Effector CD8-positive, alpha-beta T cell (primary cell): ENCODE measurements around the gene PARD3B.

ENCODE experiments used
- DNase-seq: peaks from one replicate; lab custom pipeline; 2025; lab: John Stamatoyannopoulos, UW

Gene PARD3B

GRCh38 chr2:205390866-205391265, 845.6 kb downstream of the PARD3B start:
- DNase-seq = no peak

GRCh38 chr2:205401511-205401910, 856.2 kb downstream of the PARD3B start:
- no peak for DNase-seq

DNA sequence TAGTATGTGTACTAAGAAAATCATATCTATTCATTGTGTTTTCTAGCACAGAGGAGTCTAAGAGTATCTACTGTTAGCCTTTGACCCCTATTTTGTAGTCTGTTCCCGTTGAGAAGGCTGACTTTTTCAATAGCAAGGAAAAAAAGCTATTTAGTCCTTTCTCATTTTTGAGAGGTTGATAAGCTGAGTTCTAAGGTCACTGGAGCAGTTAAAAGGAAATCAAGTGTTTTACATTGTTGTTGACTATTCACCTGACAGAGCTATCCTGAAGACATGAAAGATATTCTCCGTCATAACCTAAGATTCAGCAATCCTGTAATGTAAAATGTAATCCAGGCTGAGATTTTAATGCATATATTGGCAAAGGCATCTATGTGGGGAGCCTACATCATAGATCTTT, 856.7 kb downstream of the PARD3B start:
- no peak for DNase-seq

DNA sequence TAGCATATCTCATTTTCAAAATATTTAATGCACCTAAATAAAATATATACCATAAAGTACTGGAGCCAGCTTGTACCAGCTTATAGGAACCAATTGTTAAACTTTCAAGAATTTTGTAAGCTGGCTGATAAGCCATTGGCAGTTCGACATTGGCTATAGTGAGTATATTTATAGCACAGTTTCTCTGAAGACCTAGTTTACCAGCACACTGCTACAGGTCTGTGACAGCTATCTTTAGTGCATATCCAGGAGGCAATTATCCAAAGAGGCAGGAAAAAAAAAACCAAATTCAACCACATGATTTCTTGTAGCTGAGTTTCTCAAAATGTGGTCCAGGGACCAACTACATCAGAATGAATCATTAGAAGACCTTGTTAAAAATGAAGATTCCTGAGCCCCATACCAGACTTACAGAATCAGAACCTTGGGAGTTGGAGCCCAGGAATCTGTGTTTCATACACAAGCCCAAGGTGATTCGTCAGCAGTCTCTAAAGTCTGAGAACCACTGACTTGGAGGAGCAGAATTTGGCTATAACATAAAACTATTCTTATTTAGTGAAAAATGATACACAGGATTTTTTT, 858.1 kb downstream of the PARD3B start:
- no peak for DNase-seq

DNA sequence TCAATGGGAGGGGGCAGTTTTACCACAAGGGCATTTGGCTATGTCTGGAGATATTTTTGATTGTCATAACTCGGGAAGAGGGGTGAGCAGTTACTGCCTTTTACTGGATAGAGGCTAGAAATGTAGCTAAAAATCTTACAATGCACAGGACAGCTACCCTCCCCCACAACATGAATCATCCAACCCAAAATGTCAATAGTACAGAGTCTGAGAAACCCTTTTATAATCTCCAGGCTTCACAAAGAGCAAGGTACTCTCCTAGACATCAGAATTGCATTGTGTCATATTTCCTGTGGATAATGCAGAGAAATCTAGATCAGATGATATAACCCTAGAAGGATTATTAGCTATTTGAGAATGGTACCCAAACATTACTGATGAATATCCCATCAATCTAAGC, 859.9 kb downstream of the PARD3B start:
- DNase-seq = no peak

- DNase-seq = no peak
These were observed 860.5 kb downstream of the PARD3B start for GRCh38 chr2:205405752-205406151.

DNA sequence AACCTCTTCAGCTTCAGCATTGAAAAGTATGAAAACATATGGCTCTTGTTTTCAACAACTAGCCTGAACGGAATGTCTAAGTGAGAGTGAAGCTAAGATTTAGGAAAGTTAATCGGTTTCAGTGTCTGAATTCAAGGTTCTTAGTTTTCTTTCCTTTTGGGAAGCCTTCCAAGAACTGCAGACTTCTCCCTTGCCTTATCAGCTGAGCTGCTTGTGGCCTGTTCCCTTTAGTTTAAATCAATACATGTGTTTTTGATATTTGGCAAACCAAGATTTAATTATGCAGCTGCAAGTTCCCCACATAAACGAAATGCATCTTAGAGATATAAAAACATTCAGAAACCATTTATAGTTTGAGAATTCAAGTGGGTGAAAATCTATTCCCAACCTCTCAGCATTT, 862.7 kb downstream of the PARD3B start:
- DNase-seq = no peak

GRCh38 chr2:205408696-205409095, 863.4 kb downstream of the PARD3B start:
- DNase-seq = no peak

DNA sequence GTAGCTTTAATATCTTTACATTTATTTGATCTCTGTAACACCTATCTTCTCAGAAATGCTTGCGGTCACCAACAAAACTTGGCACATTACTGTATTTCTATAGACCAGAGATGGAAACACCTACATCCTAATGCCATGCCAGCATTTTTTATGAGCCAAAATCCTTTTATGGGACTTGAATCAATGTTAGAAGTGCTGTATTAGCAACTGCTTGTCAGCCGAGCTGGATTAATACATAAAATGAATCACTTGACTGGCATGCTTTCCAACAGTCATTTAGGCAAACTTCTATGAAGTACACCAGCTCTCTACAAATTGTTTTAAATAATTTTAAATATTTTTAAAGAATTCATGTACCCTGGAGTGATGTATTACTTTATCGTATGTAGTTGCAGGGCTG, 864.1 kb downstream of the PARD3B start:
- no peak for DNase-seq

DNA sequence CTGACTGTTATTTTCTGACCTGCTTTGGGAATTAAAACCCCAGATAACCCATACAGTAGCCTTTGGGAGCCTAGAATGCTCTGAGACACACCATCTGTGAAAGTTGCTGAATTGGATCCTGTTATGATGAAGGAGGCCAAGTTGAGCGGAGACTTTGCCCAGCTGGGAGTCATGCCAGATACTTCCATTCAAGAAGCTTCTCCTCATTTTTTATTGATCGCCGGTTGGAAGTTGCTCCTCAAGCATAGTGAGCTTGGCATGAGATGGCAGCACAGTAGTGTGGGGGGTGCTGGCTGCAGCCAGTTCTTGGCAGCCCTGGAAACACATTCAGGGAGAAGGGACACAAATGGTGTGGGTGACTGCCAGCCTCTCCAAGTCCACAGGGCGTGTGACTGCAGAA, 866.3 kb downstream of the PARD3B start:
- DNase-seq = no peak

- no peak for DNase-seq
These were observed 879.1 kb downstream of the PARD3B start for GRCh38 chr2:205424326-205424725.

DNA sequence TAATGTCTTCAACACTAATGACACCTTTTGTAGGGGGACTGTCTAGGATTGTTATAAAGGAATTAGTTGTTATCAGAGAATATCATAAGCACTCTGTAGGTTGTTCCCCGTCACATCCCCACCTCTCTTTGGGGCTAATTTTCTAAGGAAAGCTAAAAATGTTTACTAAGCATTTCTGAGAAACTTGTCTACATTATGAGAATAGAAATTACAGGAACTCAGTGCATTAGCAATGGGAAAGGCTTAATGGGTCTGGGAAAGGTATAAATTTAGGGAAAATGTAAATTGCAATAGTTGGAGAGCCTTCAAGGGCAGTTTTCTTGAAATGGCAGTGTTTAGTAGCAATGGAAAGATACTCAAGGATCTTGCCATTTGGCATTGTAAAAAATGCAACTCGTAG, 879.8 kb downstream of the PARD3B start:
- no peak for DNase-seq

- DNase-seq = no peak
These were observed 881.8 kb downstream of the PARD3B start for GRCh38 chr2:205427112-205427511.

- no peak for DNase-seq
These were observed 883.5 kb downstream of the PARD3B start for GRCh38 chr2:205428811-205429210.

- no peak for DNase-seq
These were observed 890.7 kb downstream of the PARD3B start for GRCh38 chr2:205435970-205436369.

GRCh38 chr2:205438241-205438640, 893.0 kb downstream of the PARD3B start:
- DNase-seq = no peak

DNA sequence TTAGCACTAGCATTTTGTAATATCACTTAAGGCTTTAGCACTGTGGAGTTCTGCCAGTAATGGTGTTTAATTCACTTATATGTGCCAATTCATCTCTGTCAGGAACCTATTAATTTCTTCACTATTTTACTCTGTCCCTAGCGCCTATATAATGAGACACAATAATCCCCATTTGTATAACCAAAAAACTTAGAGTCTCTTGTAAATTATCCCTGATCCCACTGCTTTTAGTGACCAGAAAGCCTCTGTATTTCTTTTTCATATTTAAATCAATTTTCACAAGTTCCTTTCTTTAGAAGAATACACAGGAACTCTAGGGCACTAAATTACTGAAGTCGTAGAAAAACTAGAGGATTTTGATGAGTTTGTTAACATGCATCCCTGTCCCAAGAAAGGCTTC, 894.3 kb downstream of the PARD3B start:
- DNase-seq = no peak

DNA sequence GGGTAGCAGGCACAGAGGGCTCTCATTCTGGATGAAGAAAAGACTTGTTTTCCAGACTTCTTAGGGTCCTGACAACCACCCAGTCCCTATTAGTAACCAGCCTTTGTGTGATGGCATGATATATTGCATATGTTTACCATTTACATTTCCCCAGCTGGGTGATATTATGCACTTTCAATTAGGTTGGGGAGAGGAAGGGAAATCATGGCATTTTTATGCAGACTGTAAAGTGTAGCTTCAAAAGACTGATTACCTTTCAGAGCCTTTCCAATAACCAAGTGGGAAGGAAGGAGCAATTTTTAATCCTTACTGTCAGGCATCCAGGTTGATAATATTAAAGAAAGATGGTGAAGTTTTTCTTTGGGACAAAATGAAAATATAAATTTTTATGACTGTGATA, 896.2 kb downstream of the PARD3B start:
- DNase-seq = no peak

DNA sequence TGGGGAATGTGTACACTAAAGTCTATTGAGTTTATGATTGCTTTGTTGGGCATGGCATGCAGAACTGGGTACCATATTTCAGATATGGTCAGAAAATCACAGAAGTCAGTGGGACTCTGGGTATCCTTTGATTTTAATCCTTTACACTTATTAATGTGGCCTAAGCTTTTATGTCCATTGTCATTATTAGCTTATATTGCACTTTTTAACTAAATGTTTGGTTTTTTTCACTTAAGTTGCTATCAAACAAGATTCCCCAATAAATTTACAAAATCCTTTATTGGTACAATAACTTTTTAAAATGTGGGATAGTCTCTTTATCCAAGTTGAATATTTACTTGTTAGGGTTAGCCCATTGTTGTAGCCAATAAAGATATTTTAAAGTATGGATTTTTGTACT, 902.9 kb downstream of the PARD3B start:
- no peak for DNase-seq

DNA sequence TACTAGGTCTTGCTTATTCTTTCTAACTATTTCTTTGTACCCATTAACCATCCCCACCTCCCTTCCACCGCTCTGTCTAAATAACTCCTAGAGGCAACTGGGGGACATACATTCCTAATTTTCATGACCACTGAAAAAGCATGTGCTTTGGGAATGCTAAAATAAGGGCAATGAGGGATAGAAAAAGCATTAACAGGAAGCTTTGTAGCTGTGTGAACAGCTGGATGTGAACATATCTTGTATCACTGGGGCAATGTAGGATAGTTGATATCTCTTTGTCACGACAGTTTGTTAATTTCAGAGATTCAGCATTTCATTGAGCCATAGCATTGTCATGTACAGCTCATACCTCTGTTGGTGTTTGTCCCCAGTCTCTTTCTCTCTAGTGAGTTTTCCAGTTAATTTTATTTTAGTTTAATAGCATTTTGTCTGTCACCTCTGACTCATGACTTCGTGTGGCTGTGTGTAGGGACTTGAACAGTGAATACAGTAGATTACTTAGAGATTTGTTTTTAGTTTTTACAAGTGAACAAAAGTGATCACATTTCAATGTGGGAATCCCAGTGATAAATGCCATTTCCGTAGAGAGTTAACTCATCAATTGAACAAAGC, 906.7 kb downstream of the PARD3B start:
- no peak for DNase-seq

DNA sequence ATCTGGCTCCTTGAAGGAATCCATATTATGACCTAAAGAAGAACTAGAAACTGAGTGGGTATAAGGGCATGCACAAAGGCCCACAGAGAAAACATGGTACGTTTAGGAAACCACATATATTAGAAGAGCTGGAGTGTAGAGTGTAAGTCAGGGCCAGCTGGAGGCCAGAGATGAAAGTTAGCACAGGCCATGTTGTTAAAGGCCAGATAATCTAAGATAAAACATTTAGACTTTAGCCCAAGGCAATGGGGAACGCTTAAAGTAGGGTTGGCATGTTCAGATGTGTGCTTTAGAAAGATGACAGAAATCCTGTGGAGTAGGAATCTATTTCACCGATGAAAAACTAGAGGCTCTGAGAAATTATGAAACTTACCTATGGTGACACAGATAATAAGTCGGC, 907.9 kb downstream of the PARD3B start:
- no peak for DNase-seq

DNA sequence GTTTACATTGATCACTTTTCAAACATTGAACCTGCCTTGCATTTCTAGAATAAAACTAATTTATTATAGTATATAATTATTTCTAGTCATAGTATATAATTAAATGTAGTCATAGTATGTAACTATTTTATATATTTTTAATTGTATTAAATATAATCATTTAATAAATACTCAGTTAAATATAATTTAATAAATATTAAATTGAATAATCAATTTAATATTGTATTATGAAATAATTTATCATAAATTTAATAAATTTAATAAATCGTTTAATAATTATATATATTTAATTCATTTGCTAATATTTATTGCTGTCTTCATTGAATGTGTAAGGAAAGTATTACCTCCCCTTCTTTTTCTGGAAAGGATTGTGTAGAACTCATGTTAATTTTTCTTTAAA, 911.4 kb downstream of the PARD3B start:
- no peak for DNase-seq

- no peak for DNase-seq
These were observed 914.9 kb downstream of the PARD3B start for GRCh38 chr2:205460217-205460616.

- no peak for DNase-seq
These were observed 915.9 kb downstream of the PARD3B start for GRCh38 chr2:205461169-205461568.
